Fibroblast of peridontal ligament (primary cell): ENCODE data around the gene PRKX.
"Not testable (repeated sequence)": the region's sequence is repeated elsewhere in the genome, so short reads cannot be mapped to it uniquely, and the experiment has no call there.

Source experiments
- DNase-seq: peaks from one replicate; pipeline ENCODE4 v3.0.0-alpha.2; 2010; ENCODE audit errors: extremely low read depth

PRKX gene

GRCh38 chrX:3711331-3711917, 2.0 kb downstream of the PRKX start:
- no peak for DNase-seq

- DNase-seq: not testable (repeated sequence)
Measured at GRCh38 chrX:3707673-3708274, 5.7 kb downstream of the PRKX start.

GRCh38 chrX:3706481-3706880, 7.0 kb downstream of the PRKX start:
- DNase-seq: no peak

- not testable (repeated sequence) for DNase-seq
Measured at GRCh38 chrX:3703251-3703650, 10.2 kb downstream of the PRKX start.

GRCh38 chrX:3702095-3702494, 11.4 kb downstream of the PRKX start:
- not testable (repeated sequence) for DNase-seq

- not testable (repeated sequence) for DNase-seq
Measured at GRCh38 chrX:3701445-3701928, 12.0 kb downstream of the PRKX start.

GRCh38 chrX:3699821-3700381, 13.5 kb downstream of the PRKX start:
- DNase-seq: peak; percentile 44

GRCh38 chrX:3697701-3698279, 15.7 kb downstream of the PRKX start:
- DNase-seq: peak; percentile 52

- no peak for DNase-seq
Measured at GRCh38 chrX:3697220-3697684, 16.2 kb downstream of the PRKX start.

GRCh38 chrX:3695536-3695935, 17.9 kb downstream of the PRKX start:
- DNase-seq: no peak

GRCh38 chrX:3690140-3690539, 23.3 kb downstream of the PRKX start:
- DNase-seq: peak; percentile 40

GRCh38 chrX:3683236-3683635, 30.2 kb downstream of the PRKX start:
- not testable (repeated sequence) for DNase-seq

GRCh38 chrX:3680459-3680858, 33.0 kb downstream of the PRKX start:
- DNase-seq: no peak

GRCh38 chrX:3679669-3680068, 33.8 kb downstream of the PRKX start:
- DNase-seq: no peak

GRCh38 chrX:3678328-3678727, 35.1 kb downstream of the PRKX start:
- no peak for DNase-seq

- no peak for DNase-seq
Measured at GRCh38 chrX:3674881-3675280, 38.6 kb downstream of the PRKX start.

- DNase-seq: no peak
Measured at GRCh38 chrX:3669841-3670475, 43.5 kb downstream of the PRKX start.

GRCh38 chrX:3666975-3667374, 46.5 kb downstream of the PRKX start:
- no peak for DNase-seq

GRCh38 chrX:3664921-3665320, 48.5 kb downstream of the PRKX start:
- no peak for DNase-seq

- not testable (repeated sequence) for DNase-seq
Measured at GRCh38 chrX:3663576-3664250, 49.7 kb downstream of the PRKX start.

GRCh38 chrX:3659761-3660160, 53.7 kb downstream of the PRKX start:
- DNase-seq: peak; percentile 3

GRCh38 chrX:3655181-3655580, 58.3 kb downstream of the PRKX start:
- no peak for DNase-seq
